GM19239 (cell line): ENCODE results near the gene ZNF791.
"Not testable (repeated sequence)": the region's sequence is repeated elsewhere in the genome, so short reads cannot be mapped to it uniquely, and the experiment has no call there.

Experiments used
- DNase-seq: peaks from one replicate; pipeline ENCODE4 v3.0.0; 2011; ENCODE audit warnings: low spot score; ENCODE audit not compliant: insufficient read length
- FAIRE-seq: peaks from 2 replicates; lab custom pipeline; 2011; peaks lifted over from hg19 to GRCh38; lab: Jason Lieb, UNC

Gene ZNF791

GRCh38 chr19:12628040-12629022 is 17.6 kb downstream of the ZNF791 start:
- FAIRE-seq (no peak), DNase-seq (no peak)

- no peak for FAIRE-seq
- no peak for DNase-seq
Measured at GRCh38 chr19:12629215-12629614, 18.5 kb downstream of the ZNF791 start.

- no peak for FAIRE-seq
- DNase-seq: no peak
Measured at GRCh38 chr19:12636631-12637030, 25.9 kb downstream of the ZNF791 start.

GRCh38 chr19:12638611-12639182 is 28.0 kb downstream of the ZNF791 start:
- no peak for FAIRE-seq
- no peak for DNase-seq

GRCh38 chr19:12639901-12640613 is 29.3 kb downstream of the ZNF791 start:
- FAIRE-seq (peak; percentile 94), DNase-seq (peak; percentile 91)

GRCh38 chr19:12641456-12641855 is 30.7 kb downstream of the ZNF791 start:
- FAIRE-seq (no peak), DNase-seq (no peak)

- no peak for FAIRE-seq
- DNase-seq: no peak
Measured at GRCh38 chr19:12642506-12642905, 31.8 kb downstream of the ZNF791 start.

- not testable (repeated sequence) for DNase-seq, FAIRE-seq
Measured at GRCh38 chr19:12643716-12644115, 33.0 kb downstream of the ZNF791 start.

GRCh38 chr19:12646551-12646950 is 35.8 kb downstream of the ZNF791 start:
- DNase-seq (no peak), FAIRE-seq (no peak)

GRCh38 chr19:12647047-12647446 is 36.3 kb downstream of the ZNF791 start:
- DNase-seq (no peak), FAIRE-seq (no peak)

GRCh38 chr19:12647490-12648071 is 36.9 kb downstream of the ZNF791 start:
- no peak for DNase-seq
- no peak for FAIRE-seq

- FAIRE-seq (no peak), DNase-seq (no peak)
Measured at GRCh38 chr19:12648088-12648487, 37.4 kb downstream of the ZNF791 start.

GRCh38 chr19:12649941-12650340 is 39.2 kb downstream of the ZNF791 start:
- FAIRE-seq: no peak
- no peak for DNase-seq

- no peak for DNase-seq
- FAIRE-seq: no peak
Measured at GRCh38 chr19:12652219-12652618, 41.5 kb downstream of the ZNF791 start.

- DNase-seq (no peak), FAIRE-seq (no peak)
Measured at GRCh38 chr19:12655546-12655945, 44.8 kb downstream of the ZNF791 start.

GRCh38 chr19:12656899-12657571 is 46.3 kb downstream of the ZNF791 start:
- DNase-seq: no peak
- FAIRE-seq: no peak

- FAIRE-seq (no peak), DNase-seq (no peak)
Measured at GRCh38 chr19:12657966-12658365, 47.2 kb downstream of the ZNF791 start.

GRCh38 chr19:12660980-12661379 is 50.3 kb downstream of the ZNF791 start:
- DNase-seq (no peak), FAIRE-seq (no peak)

GRCh38 chr19:12664406-12665280 is 53.9 kb downstream of the ZNF791 start:
- FAIRE-seq: no peak
- no peak for DNase-seq
